WTC11 (cell line): ENCODE measurements around the gene CPNE6. TPM values are rescaled to one million over a fixed set of nuclear protein-coding genes. Genes with fewer than 3 reads are reported as not detected.

Source experiments
- ATAC-seq: fragments of 200-7000 bp; cut with Tn5 transposase; 2 replicates; pipeline ENCODE4 v1.10.0; 2021; ENCODE audit warnings: mild to moderate bottlenecking, moderate library complexity
- CTCF ChIA-PET: fragments of 300-600 bp; sonication (Branson Sonifier 250); formaldehyde crosslinking; loops from one replicate; lab custom pipeline; 2021; ENCODE audit warnings: antibody characterized with exemption; lab: Charles Lee
- POLR2A ChIA-PET: fragments of 350-600 bp; sonication (Branson Sonifier 250); formaldehyde crosslinking; loops from one replicate; lab custom pipeline; 2021; ENCODE audit warnings: antibody characterized with exemption; lab: Charles Lee
- DNase-seq: peaks from one replicate; pipeline ENCODE4 v3.0.0; 2021; ENCODE audit warnings: low spot score
- H3K27ac Mint-ChIP-seq: 2 replicates; pipeline ENCODE4 v1.8.0; 2021; ENCODE audit warnings: mixed read lengths
- H3K27me3 Mint-ChIP-seq: 2 replicates; pipeline ENCODE4 v1.8.0; 2021; ENCODE audit warnings: low read depth, mild to moderate bottlenecking, moderate library complexity, mixed read lengths
- H3K36me3 Mint-ChIP-seq: 2 replicates; pipeline ENCODE4 v1.8.0; 2021; ENCODE audit warnings: mixed read lengths
- H3K4me1 Mint-ChIP-seq: 2 replicates; pipeline ENCODE4 v1.8.0; 2022; ENCODE audit warnings: mixed read lengths
- H3K4me3 Mint-ChIP-seq: 2 replicates; pipeline ENCODE4 v1.8.0; 2021; ENCODE audit warnings: mild to moderate bottlenecking, moderate library complexity, mixed read lengths
- H3K9me3 Mint-ChIP-seq: 2 replicates; pipeline ENCODE4 v1.8.0; 2021; ENCODE audit warnings: mixed read lengths
- ATF6 ChIP-seq: sonication (generic); formaldehyde crosslinking; IDR thresholded peaks from 2 replicates; pipeline ENCODE4 v1.8.1; 2023; ENCODE audit warnings: mild to moderate bottlenecking, missing genetic modification reagents
- CBFB ChIP-seq: sonication (generic); formaldehyde crosslinking; IDR thresholded peaks from 2 replicates; pipeline ENCODE4 v1.8.1; 2022; ENCODE audit warnings: mild to moderate bottlenecking, low read depth, missing genetic modification reagents
- ELF4 ChIP-seq: sonication (generic); formaldehyde crosslinking; IDR thresholded peaks from 2 replicates; pipeline ENCODE4 v1.8.1; 2022; ENCODE audit warnings: low read depth, mild to moderate bottlenecking, moderate library complexity, missing genetic modification reagents
- EMX1 ChIP-seq: fragments of 250-450 bp; sonication (Bioruptor Pico); IDR thresholded peaks from 2 replicates; pipeline ENCODE4 v1.8.0; 2021; ENCODE audit warnings: mild to moderate bottlenecking
- PRRX2 ChIP-seq: fragments of 250-450 bp; sonication (Bioruptor Pico); IDR thresholded peaks from 2 replicates; pipeline ENCODE4 v1.8.0; 2021; ENCODE audit warnings: mild to moderate bottlenecking
- RELA ChIP-seq: sonication (generic); formaldehyde crosslinking; IDR thresholded peaks from 2 replicates; pipeline ENCODE4 v1.8.1; 2022; ENCODE audit warnings: missing genetic modification reagents, mild to moderate bottlenecking, borderline replicate concordance
- SOX15 ChIP-seq: fragments of 250-450 bp; sonication (Bioruptor Pico); IDR thresholded peaks from 2 replicates; pipeline ENCODE4 v1.9.0; 2021; ENCODE audit warnings: mild to moderate bottlenecking
- TP53 ChIP-seq: sonication (generic); formaldehyde crosslinking; IDR thresholded peaks from 2 replicates; pipeline ENCODE4 v1.8.1; 2023; ENCODE audit warnings: mild to moderate bottlenecking, missing genetic modification reagents
- ZBTB21 ChIP-seq: sonication (generic); formaldehyde crosslinking; IDR thresholded peaks from 2 replicates; pipeline ENCODE4 v1.8.1; 2023; ENCODE audit warnings: mild to moderate bottlenecking, missing genetic modification reagents, borderline replicate concordance
- ZNF121 ChIP-seq: sonication (generic); formaldehyde crosslinking; IDR thresholded peaks from 2 replicates; pipeline ENCODE4 v1.8.0; 2023; ENCODE audit warnings: missing genetic modification reagents
- ZNF232 ChIP-seq: sonication (generic); formaldehyde crosslinking; IDR thresholded peaks from 2 replicates; pipeline ENCODE4 v1.8.0; 2022; ENCODE audit warnings: mild to moderate bottlenecking, missing genetic modification reagents
- ZNF263 ChIP-seq: sonication (generic); formaldehyde crosslinking; IDR thresholded peaks from 2 replicates; pipeline ENCODE4 v1.8.1; 2022; ENCODE audit warnings: low read depth, mild to moderate bottlenecking, moderate library complexity, missing genetic modification reagents
- ZNF281 ChIP-seq: sonication (generic); formaldehyde crosslinking; IDR thresholded peaks from 2 replicates; pipeline ENCODE4 v1.8.0; 2023; ENCODE audit warnings: mild to moderate bottlenecking, missing genetic modification reagents
- total RNA-seq: library from RNA; stranded (reverse); gene quantifications from 3 replicates; pipeline ENCODE4 v1.2.3, GENCODE V29; 2021
- TF ChIP-seq, protein P1 (sequence below): fragments of 250-450 bp; sonication (Bioruptor Pico); IDR thresholded peaks from 2 replicates; pipeline ENCODE4 v1.9.0; 2021; ENCODE audit warnings: mild to moderate bottlenecking, borderline replicate concordance
- TF ChIP-seq, protein P2 (sequence below): fragments of 200-600 bp; IDR thresholded peaks from 2 replicates; pipeline ENCODE4 v1.8.0; 2022; ENCODE audit warnings: antibody characterized with exemption
- TF ChIP-seq, protein P3 (sequence below): sonication (generic); formaldehyde crosslinking; IDR thresholded peaks from 2 replicates; pipeline ENCODE4 v1.8.0; 2022; ENCODE audit warnings: mild to moderate bottlenecking, missing genetic modification reagents
- TF ChIP-seq, protein P4 (sequence below): sonication (generic); formaldehyde crosslinking; IDR thresholded peaks from 2 replicates; pipeline ENCODE4 v1.8.1; 2022; ENCODE audit warnings: mild to moderate bottlenecking, missing genetic modification reagents, moderate library complexity, borderline replicate concordance

The CPNE6 gene
- total RNA-seq, 1 experiment from 2014 or later, result not detected

- TF ChIP-seq, protein P1, sequence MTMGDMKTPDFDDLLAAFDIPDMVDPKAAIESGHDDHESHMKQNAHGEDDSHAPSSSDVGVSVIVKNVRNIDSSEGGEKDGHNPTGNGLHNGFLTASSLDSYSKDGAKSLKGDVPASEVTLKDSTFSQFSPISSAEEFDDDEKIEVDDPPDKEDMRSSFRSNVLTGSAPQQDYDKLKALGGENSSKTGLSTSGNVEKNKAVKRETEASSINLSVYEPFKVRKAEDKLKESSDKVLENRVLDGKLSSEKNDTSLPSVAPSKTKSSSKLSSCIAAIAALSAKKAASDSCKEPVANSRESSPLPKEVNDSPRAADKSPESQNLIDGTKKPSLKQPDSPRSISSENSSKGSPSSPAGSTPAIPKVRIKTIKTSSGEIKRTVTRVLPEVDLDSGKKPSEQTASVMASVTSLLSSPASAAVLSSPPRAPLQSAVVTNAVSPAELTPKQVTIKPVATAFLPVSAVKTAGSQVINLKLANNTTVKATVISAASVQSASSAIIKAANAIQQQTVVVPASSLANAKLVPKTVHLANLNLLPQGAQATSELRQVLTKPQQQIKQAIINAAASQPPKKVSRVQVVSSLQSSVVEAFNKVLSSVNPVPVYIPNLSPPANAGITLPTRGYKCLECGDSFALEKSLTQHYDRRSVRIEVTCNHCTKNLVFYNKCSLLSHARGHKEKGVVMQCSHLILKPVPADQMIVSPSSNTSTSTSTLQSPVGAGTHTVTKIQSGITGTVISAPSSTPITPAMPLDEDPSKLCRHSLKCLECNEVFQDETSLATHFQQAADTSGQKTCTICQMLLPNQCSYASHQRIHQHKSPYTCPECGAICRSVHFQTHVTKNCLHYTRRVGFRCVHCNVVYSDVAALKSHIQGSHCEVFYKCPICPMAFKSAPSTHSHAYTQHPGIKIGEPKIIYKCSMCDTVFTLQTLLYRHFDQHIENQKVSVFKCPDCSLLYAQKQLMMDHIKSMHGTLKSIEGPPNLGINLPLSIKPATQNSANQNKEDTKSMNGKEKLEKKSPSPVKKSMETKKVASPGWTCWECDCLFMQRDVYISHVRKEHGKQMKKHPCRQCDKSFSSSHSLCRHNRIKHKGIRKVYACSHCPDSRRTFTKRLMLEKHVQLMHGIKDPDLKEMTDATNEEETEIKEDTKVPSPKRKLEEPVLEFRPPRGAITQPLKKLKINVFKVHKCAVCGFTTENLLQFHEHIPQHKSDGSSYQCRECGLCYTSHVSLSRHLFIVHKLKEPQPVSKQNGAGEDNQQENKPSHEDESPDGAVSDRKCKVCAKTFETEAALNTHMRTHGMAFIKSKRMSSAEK, result 0 out of 2 replicates have a peak, but pooled peaks have one; percentile 56
- TF ChIP-seq, protein P2, sequence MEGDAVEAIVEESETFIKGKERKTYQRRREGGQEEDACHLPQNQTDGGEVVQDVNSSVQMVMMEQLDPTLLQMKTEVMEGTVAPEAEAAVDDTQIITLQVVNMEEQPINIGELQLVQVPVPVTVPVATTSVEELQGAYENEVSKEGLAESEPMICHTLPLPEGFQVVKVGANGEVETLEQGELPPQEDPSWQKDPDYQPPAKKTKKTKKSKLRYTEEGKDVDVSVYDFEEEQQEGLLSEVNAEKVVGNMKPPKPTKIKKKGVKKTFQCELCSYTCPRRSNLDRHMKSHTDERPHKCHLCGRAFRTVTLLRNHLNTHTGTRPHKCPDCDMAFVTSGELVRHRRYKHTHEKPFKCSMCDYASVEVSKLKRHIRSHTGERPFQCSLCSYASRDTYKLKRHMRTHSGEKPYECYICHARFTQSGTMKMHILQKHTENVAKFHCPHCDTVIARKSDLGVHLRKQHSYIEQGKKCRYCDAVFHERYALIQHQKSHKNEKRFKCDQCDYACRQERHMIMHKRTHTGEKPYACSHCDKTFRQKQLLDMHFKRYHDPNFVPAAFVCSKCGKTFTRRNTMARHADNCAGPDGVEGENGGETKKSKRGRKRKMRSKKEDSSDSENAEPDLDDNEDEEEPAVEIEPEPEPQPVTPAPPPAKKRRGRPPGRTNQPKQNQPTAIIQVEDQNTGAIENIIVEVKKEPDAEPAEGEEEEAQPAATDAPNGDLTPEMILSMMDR, result no peak
- TF ChIP-seq ELF4, result 0 out of 2 replicates have a peak, but pooled peaks have one; percentile 45
- peak; percentile 72; the same call in 1 of the 2 replicates for TF ChIP-seq RELA (CRISPR knock-in tag)
- peak; percentile 65; the same call in 1 of the 2 replicates for TF ChIP-seq TP53 (CRISPR knock-in tag)
- TF ChIP-seq, protein P3, sequence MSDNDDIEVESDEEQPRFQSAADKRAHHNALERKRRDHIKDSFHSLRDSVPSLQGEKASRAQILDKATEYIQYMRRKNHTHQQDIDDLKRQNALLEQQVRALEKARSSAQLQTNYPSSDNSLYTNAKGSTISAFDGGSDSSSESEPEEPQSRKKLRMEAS (CRISPR knock-in tag), result peak; percentile 68
Observed at GRCh38 chr14:24093901-24094840, 22.8 kb downstream of the CPNE6 start, which contains the start of gene PCK2 (continued).

- ATAC-seq, result no peak
Observed at GRCh38 chr14:24094841-24095270, 23.5 kb downstream of the CPNE6 start.

DNA sequence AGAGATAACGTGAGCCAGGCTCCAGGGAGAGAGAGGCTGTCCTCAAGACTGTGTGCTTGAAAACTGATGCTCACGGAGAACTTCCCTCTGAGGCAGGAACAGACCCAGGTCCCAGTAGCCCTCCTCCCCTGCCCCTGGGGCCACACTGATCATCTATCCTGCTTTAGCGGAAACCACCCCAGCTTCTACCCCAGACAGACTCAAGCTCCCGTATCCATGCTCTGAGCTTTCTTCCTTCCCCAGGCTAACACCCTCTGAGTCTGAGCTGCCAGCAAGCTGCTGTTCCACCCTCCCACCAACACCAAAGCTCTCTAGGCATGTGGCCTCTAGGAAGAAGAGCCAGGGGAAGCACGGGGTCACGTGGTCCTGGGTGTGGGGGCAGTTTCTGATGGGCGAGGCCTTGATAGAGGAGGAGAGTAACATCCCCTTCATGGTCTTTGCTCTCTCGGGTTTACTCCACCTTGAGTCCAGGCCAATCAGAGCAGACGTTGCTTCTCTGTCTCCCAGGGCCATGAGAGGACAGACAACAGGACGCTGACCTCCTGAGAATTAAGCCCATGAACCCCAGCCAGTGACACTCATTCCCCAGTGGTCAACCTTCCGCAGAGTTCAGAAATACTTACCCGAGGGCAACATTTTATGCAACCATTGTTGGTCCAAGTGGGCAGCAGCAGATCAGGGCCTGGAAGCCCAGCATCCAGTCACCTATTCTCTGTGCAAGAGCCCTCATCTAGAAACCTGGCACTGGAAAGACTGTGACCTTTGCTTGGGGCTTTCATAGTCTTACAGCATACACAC is 24.1 kb downstream of the CPNE6 start:
- ATAC-seq (peak; percentile 12), DNase-seq (peak; percentile 71)
- Mint-ChIP-seq H3K4me1 (peaks cover 25% of the 10 kb centered on the region), H3K27ac (peak overlapping the region; percentile 97), H3K4me3 (peak overlapping the region; percentile 98), H3K9me3 (no peaks in the 10 kb centered on the region), H3K36me3 (peaks cover 22% of the 10 kb centered on the region), H3K27me3 (peaks cover 10% of the 10 kb centered on the region)
- ChIA-PET CTCF (interaction anchor here (0.7 to 11.7 kb wide), 9 partner anchors 14 to 487 kb away, joined by 3 to 320 read pairs (median 15); partner anchors contain the start of genes CARMIL3, DCAF11, NRL and TINF2), POLR2A (interaction anchor here (0.7 to 6.5 kb wide), 10 partner anchors 9 to 65 kb away, joined by 3 to 67 read pairs (median 18); partner anchors contain the start of genes CARMIL3, DCAF11, EMC9 and IRF9)
- TF ChIP-seq, protein P4, sequence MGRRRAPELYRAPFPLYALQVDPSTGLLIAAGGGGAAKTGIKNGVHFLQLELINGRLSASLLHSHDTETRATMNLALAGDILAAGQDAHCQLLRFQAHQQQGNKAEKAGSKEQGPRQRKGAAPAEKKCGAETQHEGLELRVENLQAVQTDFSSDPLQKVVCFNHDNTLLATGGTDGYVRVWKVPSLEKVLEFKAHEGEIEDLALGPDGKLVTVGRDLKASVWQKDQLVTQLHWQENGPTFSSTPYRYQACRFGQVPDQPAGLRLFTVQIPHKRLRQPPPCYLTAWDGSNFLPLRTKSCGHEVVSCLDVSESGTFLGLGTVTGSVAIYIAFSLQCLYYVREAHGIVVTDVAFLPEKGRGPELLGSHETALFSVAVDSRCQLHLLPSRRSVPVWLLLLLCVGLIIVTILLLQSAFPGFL (CRISPR knock-in tag), result peak; percentile 93; the same call in 1 of the 2 replicates
- TF ChIP-seq ZNF232, result peak; percentile 34; the same call in 1 of the 2 replicates
- no peak for TF ChIP-seq ELF4
- peak; percentile 82; the same call in 1 of the 2 replicates for TF ChIP-seq ZNF281 (CRISPR knock-in tag)
- TF ChIP-seq SOX15, result no peak
- no peak for TF ChIP-seq ATF6 (CRISPR knock-in tag)
- no peak for TF ChIP-seq ZNF263 (CRISPR knock-in tag)
- TF ChIP-seq PRRX2 (CRISPR knock-in tag), result no peak; the same call in 1 of the 2 replicates
- TF ChIP-seq ZNF121 (CRISPR knock-in tag), result no peak
- TF ChIP-seq CBFB, result no peak

More at GRCh38 chr14:24094841-24095270, 23.5 kb downstream of the CPNE6 start:
- Mint-ChIP-seq H3K27ac (peak overlapping the region; percentile 97), H3K27me3 (peaks cover 10% of the 10 kb centered on the region), H3K4me1 (peaks cover 27% of the 10 kb centered on the region), H3K4me3 (peak overlapping the region; percentile 98), H3K9me3 (no peaks in the 10 kb centered on the region), H3K36me3 (peaks cover 16% of the 10 kb centered on the region)
- no peak for DNase-seq
- ChIA-PET CTCF (interaction anchor here (0.9 to 11.7 kb wide), 12 partner anchors 14 to 613 kb away, joined by 3 to 320 read pairs (median 6); partner anchors contain the start of genes CARMIL3, DCAF11, NRL and PSME1), POLR2A (interaction anchor here (0.6 to 6.5 kb wide), 12 partner anchors 9 to 119 kb away, joined by 3 to 67 read pairs (median 13); partner anchors contain the start of genes CARMIL3, CHMP4A, DCAF11 and EMC9)
- TF ChIP-seq EMX1 (CRISPR knock-in tag) (0 out of 2 replicates have a peak, but pooled peaks have one; percentile 9), ZBTB21 (no peak)
